ENCODE results near the gene IGSF1. TPM values are rescaled to one million over a fixed set of nuclear protein-coding genes. Genes with fewer than 3 reads are reported as not detected.

The IGSF1 gene
- total RNA-seq, 1 experiment from 2014 or later: 0.79 TPM

DNA sequence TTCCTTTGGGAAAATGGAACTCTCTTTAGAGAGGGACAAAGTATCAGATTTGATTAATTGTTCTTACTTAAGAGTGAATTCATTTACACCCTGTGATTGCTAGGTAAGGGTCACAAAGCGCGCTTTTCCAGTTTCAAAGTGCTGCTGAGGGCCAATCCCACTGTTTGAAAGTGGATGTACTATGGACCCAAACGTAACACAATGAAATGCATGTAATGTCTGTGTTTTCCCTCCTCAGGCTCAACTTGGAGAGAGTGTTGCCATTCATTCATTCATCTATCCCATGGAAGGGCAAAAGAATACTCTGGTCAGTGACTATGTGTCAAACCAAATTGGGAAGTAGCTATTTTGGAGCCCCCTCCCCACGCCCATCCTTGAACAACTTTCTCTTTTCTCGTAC, 16.1 kb downstream of the IGSF1 start:
- ChIA-PET CTCF (no interaction called here), POLR2A (no interaction called here), RAD21 (ENCODE audit: low non-redundant PET in 1 of 2, low total read pairs in 2 of 2, uncharacterized antibody in 2 of 2, unreplicated experiment in 2 of 2) (no interaction called here)
- TF ChIP-seq SRF (IDR thresholded peaks at IDR 0.05; ENCODE audit: low read depth): no peak
- no peak for TF ChIP-seq YY1 (IDR thresholded peaks at IDR 0.05; ENCODE audit: extremely low read depth, insufficient replicate concordance, low read depth, low read length)
- TF ChIP-seq EZH2 (IDR thresholded peaks at IDR 0.05): no peak
- no peak for TF ChIP-seq ELF1 (IDR thresholded peaks at IDR 0.05; ENCODE audit: borderline replicate concordance, low read depth)
- no peak for TF ChIP-seq JUND (IDR thresholded peaks at IDR 0.05)
- TF ChIP-seq CTCF (IDR thresholded peaks at IDR 0.05 in 2 of 3, conservative IDR thresholded peaks at IDR 0.05 in 1 of 3; ENCODE audit: borderline replicate concordance in 1 of 3, insufficient read depth in 1 of 3, low read depth in 2 of 3, low read length in 2 of 3): no peak
- no peak for TF ChIP-seq SIN3A (IDR thresholded peaks at IDR 0.05; ENCODE audit: low read depth)
- TF ChIP-seq ZNF274 (IDR thresholded peaks at IDR 0.05; ENCODE audit: low read depth, low read length): no peak
- TF ChIP-seq, protein P1, sequence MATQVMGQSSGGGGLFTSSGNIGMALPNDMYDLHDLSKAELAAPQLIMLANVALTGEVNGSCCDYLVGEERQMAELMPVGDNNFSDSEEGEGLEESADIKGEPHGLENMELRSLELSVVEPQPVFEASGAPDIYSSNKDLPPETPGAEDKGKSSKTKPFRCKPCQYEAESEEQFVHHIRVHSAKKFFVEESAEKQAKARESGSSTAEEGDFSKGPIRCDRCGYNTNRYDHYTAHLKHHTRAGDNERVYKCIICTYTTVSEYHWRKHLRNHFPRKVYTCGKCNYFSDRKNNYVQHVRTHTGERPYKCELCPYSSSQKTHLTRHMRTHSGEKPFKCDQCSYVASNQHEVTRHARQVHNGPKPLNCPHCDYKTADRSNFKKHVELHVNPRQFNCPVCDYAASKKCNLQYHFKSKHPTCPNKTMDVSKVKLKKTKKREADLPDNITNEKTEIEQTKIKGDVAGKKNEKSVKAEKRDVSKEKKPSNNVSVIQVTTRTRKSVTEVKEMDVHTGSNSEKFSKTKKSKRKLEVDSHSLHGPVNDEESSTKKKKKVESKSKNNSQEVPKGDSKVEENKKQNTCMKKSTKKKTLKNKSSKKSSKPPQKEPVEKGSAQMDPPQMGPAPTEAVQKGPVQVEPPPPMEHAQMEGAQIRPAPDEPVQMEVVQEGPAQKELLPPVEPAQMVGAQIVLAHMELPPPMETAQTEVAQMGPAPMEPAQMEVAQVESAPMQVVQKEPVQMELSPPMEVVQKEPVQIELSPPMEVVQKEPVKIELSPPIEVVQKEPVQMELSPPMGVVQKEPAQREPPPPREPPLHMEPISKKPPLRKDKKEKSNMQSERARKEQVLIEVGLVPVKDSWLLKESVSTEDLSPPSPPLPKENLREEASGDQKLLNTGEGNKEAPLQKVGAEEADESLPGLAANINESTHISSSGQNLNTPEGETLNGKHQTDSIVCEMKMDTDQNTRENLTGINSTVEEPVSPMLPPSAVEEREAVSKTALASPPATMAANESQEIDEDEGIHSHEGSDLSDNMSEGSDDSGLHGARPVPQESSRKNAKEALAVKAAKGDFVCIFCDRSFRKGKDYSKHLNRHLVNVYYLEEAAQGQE (IDR thresholded peaks at IDR 0.05; ENCODE audit: low read depth): no peak
- no peak for TF ChIP-seq CEBPB (IDR thresholded peaks at IDR 0.05; ENCODE audit: low read depth)
- no peak for TF ChIP-seq ZFX (IDR thresholded peaks at IDR 0.05)
- no peak for TF ChIP-seq CBX3 (IDR thresholded peaks at IDR 0.05; ENCODE audit: low read depth)
- no peak for TF ChIP-seq ATF3 (IDR thresholded peaks at IDR 0.05)
- TF ChIP-seq, protein P2, sequence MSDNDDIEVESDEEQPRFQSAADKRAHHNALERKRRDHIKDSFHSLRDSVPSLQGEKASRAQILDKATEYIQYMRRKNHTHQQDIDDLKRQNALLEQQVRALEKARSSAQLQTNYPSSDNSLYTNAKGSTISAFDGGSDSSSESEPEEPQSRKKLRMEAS (IDR thresholded peaks at IDR 0.05): no peak
- no peak for TF ChIP-seq ZBTB33 (IDR thresholded peaks at IDR 0.05; ENCODE audit: extremely low read depth, insufficient replicate concordance, low read length)
- TF ChIP-seq FOSL1 (IDR thresholded peaks at IDR 0.05; ENCODE audit: low read depth): no peak
- no peak for TF ChIP-seq EZH2phosphoT487 (IDR thresholded peaks at IDR 0.05; ENCODE audit: borderline replicate concordance)
- no peak for TF ChIP-seq TCF7L2 (IDR thresholded peaks at IDR 0.05; ENCODE audit: borderline replicate concordance, extremely low read depth, insufficient read depth, insufficient read length)
- TF ChIP-seq POLR2A (IDR thresholded peaks at IDR 0.05; ENCODE audit: borderline replicate concordance, extremely low read depth, insufficient read depth, insufficient read length): no peak
- TF ChIP-seq SP1 (IDR thresholded peaks at IDR 0.05; ENCODE audit: low read depth): no peak
- Histone ChIP-seq H3K4me1 (ENCODE audit: control insufficient read depth in 1 of 2, insufficient read depth in 2 of 2, low read length in 2 of 2) (no peaks in the 10 kb centered on the region), H3K4me2 (ENCODE audit: low read length) (no peak overlapping the region), H3K27ac (ENCODE audit: low read depth, low read length) (no peak overlapping the region), H3K4me3 (replicated peaks in 1 of 2; ENCODE audit: low read depth in 1 of 2, low read length in 2 of 2) (no peak overlapping the region), H3K36me3 (ENCODE audit: control insufficient read depth in 1 of 2, insufficient read depth in 2 of 2, low read length in 2 of 2) (no peaks in the 10 kb centered on the region), H3K79me2 (ENCODE audit: insufficient read depth, low read length) (no peaks in the 10 kb centered on the region), H3K27me3 (ENCODE audit: insufficient read depth, low read length) (no peaks in the 10 kb centered on the region), H4K20me1 (ENCODE audit: insufficient read depth) (no peaks in the 10 kb centered on the region), H3K9me3 (ENCODE audit: control insufficient read depth in 1 of 2, insufficient read depth in 1 of 2, low read depth in 1 of 2, low read length in 2 of 2) (no peaks in the 10 kb centered on the region), H2AFZ (ENCODE audit: low read depth, low read length, poor library complexity, severe bottlenecking) (no peak overlapping the region), H3K9ac (ENCODE audit: low read length) (no peak overlapping the region), H3K9me2 (ENCODE audit: insufficient read depth) (no peaks in the 10 kb centered on the region)
- no TSS peak for BruUV-seq (replicated peaks)
- no peak for ATAC-seq
- DNase-seq (ENCODE audit: low read depth, low spot score): no peak
- intact Hi-C loops (cut with micrococcal nuclease): no loop called here
